Mucosa of rectum (tissue), 2 donors: Measurements from ENCODE around the gene RNFT1.
"Not testable (repeated sequence)": the region's sequence is repeated elsewhere in the genome, so short reads cannot be mapped to it uniquely, and the experiment has no call there.

ENCODE experiments used
- H3K27ac ChIP-seq, 2 donors: one replicate each; pipeline ENCODE4 v1.7.0; 2013; ENCODE audit warnings: inconsistent platforms in 2 of 2, low read depth in 2 of 2, low read length in 2 of 2
- H3K27me3 ChIP-seq, 2 donors: one replicate each; pipeline ENCODE4 v1.7.0; 2013; ENCODE audit warnings: low read length in 2 of 2; ENCODE audit not compliant: control insufficient read depth in 2 of 2, insufficient read depth in 2 of 2
- H3K36me3 ChIP-seq, 2 donors: one replicate each; pipeline ENCODE4 v1.7.0; 2013; ENCODE audit warnings: low read length in 2 of 2; ENCODE audit not compliant: control insufficient read depth in 2 of 2, insufficient read depth in 2 of 2
- H3K4me1 ChIP-seq, 2 donors: one replicate each; pipeline ENCODE4 v1.7.0; 2013; ENCODE audit warnings: low read length in 2 of 2, mild to moderate bottlenecking in 1 of 2; ENCODE audit not compliant: control insufficient read depth in 2 of 2, insufficient read depth in 2 of 2
- H3K4me3 ChIP-seq, 2 donors: one replicate each; pipeline ENCODE4 v1.7.0; 2013; ENCODE audit warnings: low read length in 2 of 2
- H3K9ac ChIP-seq, 2 donors: one replicate each; pipeline ENCODE4 v1.7.0; 2013; ENCODE audit warnings: low read length in 2 of 2, low read depth in 1 of 2, mild to moderate bottlenecking in 1 of 2
- H3K9me3 ChIP-seq, 2 donors: one replicate each; pipeline ENCODE4 v1.7.0; 2013; ENCODE audit warnings: low read length in 2 of 2; ENCODE audit not compliant: control insufficient read depth in 2 of 2
- donor health status: healthy.
- donor health status: Normal muscosa, but diverticular disease.

RNFT1 gene

GRCh38 chr17:59971771-59972170, 7.2 kb upstream of the RNFT1 start:
- not testable (repeated sequence) for H3K27me3 ChIP-seq, H3K9ac ChIP-seq, H3K4me1 ChIP-seq, H3K27ac ChIP-seq, H3K36me3 ChIP-seq, H3K9me3 ChIP-seq, H3K4me3 ChIP-seq

- Histone ChIP-seq H3K9me3 (no peaks in the 10 kb centered on the region), H3K9ac (peak overlapping the region; percentile 93 to 96), H3K27ac (peak overlapping the region; percentile 91 to 94), H3K4me1 (peaks cover 10 to 12% of the 10 kb centered on the region in 2 donors), H3K36me3 (peaks cover 3% of the 10 kb centered on the region in 2 donors), H3K4me3 (peak overlapping the region; percentile 93 to 99), H3K27me3 (no peaks in the 10 kb centered on the region)
Observed at GRCh38 chr17:59963738-59964481, 630 bp downstream of the RNFT1 start.

- Histone ChIP-seq H3K9ac (no peak overlapping the region), H3K4me3 (peak overlapping the region; percentile 93 to 99), H3K9me3 (no peaks in the 10 kb centered on the region), H3K27me3 (no peaks in the 10 kb centered on the region), H3K36me3 (peaks cover 3% of the 10 kb centered on the region in 2 donors), H3K27ac (no peak overlapping the region), H3K4me1 (peaks cover 10 to 12% of the 10 kb centered on the region in 2 donors)
Observed at GRCh38 chr17:59962739-59963318, 1.7 kb downstream of the RNFT1 start.

GRCh38 chr17:59959574-59959973, 5.0 kb downstream of the RNFT1 start:
- peaks cover 10 to 13% of the 10 kb centered on the region in 2 donors for H3K36me3 ChIP-seq
- not testable (repeated sequence) for H3K9me3 ChIP-seq, H3K9ac ChIP-seq, H3K27me3 ChIP-seq, H3K4me3 ChIP-seq, H3K27ac ChIP-seq
- peaks cover 7 to 10% of the 10 kb centered on the region in 2 donors for H3K4me1 ChIP-seq

GRCh38 chr17:59954856-59955255, 9.7 kb downstream of the RNFT1 start:
- H3K36me3 ChIP-seq: peaks cover 8 to 19% of the 10 kb centered on the region in 2 donors
- H3K27me3 ChIP-seq: no peaks in the 10 kb centered on the region
- H3K4me1 ChIP-seq: no peaks in the 10 kb centered on the region
- H3K9ac ChIP-seq: no peak overlapping the region
- H3K9me3 ChIP-seq: no peaks in the 10 kb centered on the region
- no peak overlapping the region for H3K27ac ChIP-seq
- H3K4me3 ChIP-seq: no peak overlapping the region

GRCh38 chr17:59950049-59950448, 14.5 kb downstream of the RNFT1 start:
- H3K27me3 ChIP-seq: no peaks in the 10 kb centered on the region
- no peak overlapping the region for H3K9ac ChIP-seq
- peaks cover 16 to 31% of the 10 kb centered on the region in 2 donors for H3K36me3 ChIP-seq
- H3K4me3 ChIP-seq: no peak overlapping the region
- no peaks in the 10 kb centered on the region for H3K4me1 ChIP-seq
- H3K9me3 ChIP-seq: no peaks in the 10 kb centered on the region
- no peak overlapping the region for H3K27ac ChIP-seq

- not testable (repeated sequence) for H3K4me1 ChIP-seq
- H3K36me3 ChIP-seq: peaks cover 28 to 35% of the 10 kb centered on the region in 2 donors
Observed at GRCh38 chr17:59947310-59947709, 17.2 kb downstream of the RNFT1 start.

GRCh38 chr17:59946433-59946832, 18.1 kb downstream of the RNFT1 start:
- H3K27me3 ChIP-seq, H3K4me3 ChIP-seq, H3K4me1 ChIP-seq, H3K9ac ChIP-seq, H3K9me3 ChIP-seq, H3K27ac ChIP-seq: not testable (repeated sequence)
- peaks cover 29 to 35% of the 10 kb centered on the region in 2 donors for H3K36me3 ChIP-seq

More at GRCh38 chr17:59947310-59947709, 17.2 kb downstream of the RNFT1 start:
- not testable (repeated sequence) for H3K27me3 ChIP-seq, H3K9ac ChIP-seq, H3K4me3 ChIP-seq, H3K9me3 ChIP-seq, H3K27ac ChIP-seq

GRCh38 chr17:59941131-59941530, 23.4 kb downstream of the RNFT1 start:
- Histone ChIP-seq H3K4me1 (no peaks in the 10 kb centered on the region), H3K9ac (no peak overlapping the region), H3K27me3 (no peaks in the 10 kb centered on the region), H3K36me3 (peaks cover 34 to 53% of the 10 kb centered on the region in 2 donors), H3K4me3 (no peak overlapping the region), H3K27ac (no peak overlapping the region), H3K9me3 (no peaks in the 10 kb centered on the region)

- H3K9ac ChIP-seq, H3K27ac ChIP-seq, H3K27me3 ChIP-seq, H3K4me3 ChIP-seq, H3K4me1 ChIP-seq, H3K9me3 ChIP-seq: not testable (repeated sequence)
- H3K36me3 ChIP-seq: peaks cover 33 to 52% of the 10 kb centered on the region in 2 donors
Observed at GRCh38 chr17:59940697-59941096, 23.8 kb downstream of the RNFT1 start.
